Hepatocyte (in vitro differentiated cells): Measurements from ENCODE around the gene LDLRAD3. TPM values are rescaled to one million over a fixed set of nuclear protein-coding genes. Genes with fewer than 3 reads are reported as not detected.

Experiments used
- DNase-seq: peaks from one replicate; pipeline ENCODE4 v3.0.0-alpha.2; 2016; ENCODE audit warnings: low spot score
- H2AFZ ChIP-seq: fragments of 200-600 bp; sonication (generic); 2 replicates; pipeline ENCODE4 v1.6.0; 2016; ENCODE audit warnings: antibody characterized with exemption, mild to moderate bottlenecking
- H3K27ac ChIP-seq: fragments of 200-600 bp; sonication (generic); 2 replicates; pipeline ENCODE4 v1.5.1; 2016; ENCODE audit warnings: mild to moderate bottlenecking
- H3K27me3 ChIP-seq: fragments of 200-600 bp; sonication (generic); 2 replicates; pipeline ENCODE4 v1.6.1; 2016
- H3K36me3 ChIP-seq: fragments of 200-600 bp; sonication (generic); replicated peaks from 2 replicates; pipeline ENCODE4 v1.5.1; 2016; ENCODE audit warnings: low read depth; ENCODE audit not compliant: insufficient read depth
- H3K4me1 ChIP-seq: fragments of 200-600 bp; sonication (generic); 2 replicates; pipeline ENCODE4 v1.5.1; 2016; ENCODE audit warnings: mild to moderate bottlenecking, moderate library complexity; ENCODE audit not compliant: insufficient read depth
- H3K4me2 ChIP-seq: fragments of 200-600 bp; sonication (generic); 2 replicates; pipeline ENCODE4 v1.6.0; 2016
- H3K4me3 ChIP-seq: fragments of 200-600 bp; sonication (generic); 2 replicates; pipeline ENCODE4 v1.5.1; 2016; ENCODE audit warnings: mild to moderate bottlenecking
- H3K79me2 ChIP-seq: fragments of 200-600 bp; sonication (generic); 2 replicates; pipeline ENCODE4 v1.6.0; 2017; ENCODE audit warnings: mild to moderate bottlenecking
- H3K9me2 ChIP-seq: fragments of 200-600 bp; sonication (generic); replicated peaks from 2 replicates; pipeline ENCODE4 v1.6.0; 2017; ENCODE audit warnings: mild to moderate bottlenecking; ENCODE audit not compliant: insufficient read depth
- H3K9me3 ChIP-seq: fragments of 200-600 bp; sonication (generic); 2 replicates; pipeline ENCODE4 v1.5.1; 2016; ENCODE audit warnings: low read depth, mild to moderate bottlenecking
- H4K20me1 ChIP-seq: fragments of 200-600 bp; sonication (generic); 2 replicates; pipeline ENCODE4 v1.6.0; 2016; ENCODE audit warnings: mild to moderate bottlenecking; ENCODE audit not compliant: insufficient read depth, poor library complexity, severe bottlenecking
- EZH2 ChIP-seq: fragments of 200-600 bp; sonication (generic); IDR thresholded peaks from 2 replicates; pipeline ENCODE4 v1.6.1; 2016; ENCODE audit warnings: antibody characterized with exemption, mild to moderate bottlenecking, borderline replicate concordance
- EZH2phosphoT487 ChIP-seq: fragments of 200-600 bp; sonication (generic); IDR thresholded peaks from one replicate; pipeline ENCODE4 v1.6.1; 2018; ENCODE audit warnings: antibody characterized with exemption, mild to moderate bottlenecking, low read depth, moderate library complexity; ENCODE audit not compliant: unreplicated experiment, severe bottlenecking
- WGBS: methylation state at CpG from one replicate; pipeline ENCODE4 v1.1.6; 2016; ENCODE audit warnings: low lambda C conversion rate; ENCODE audit errors: missing lambda C conversion rate; 5-methylcytosine and 5-hydroxymethylcytosine counted together
- polyA plus RNA-seq: library from polyadenylated mRNA; unstranded; fragments of >200 nt; fragmentation: Nextera tagmentation; extraction: Ambion mirVana; gene quantifications from 2 replicates; pipeline ENCODE4 v1.2.1, GENCODE V29; 2016
- total RNA-seq: library from RNA; depleted of rRNA; stranded (reverse); fragments of >200 nt; gene quantifications from 2 replicates; pipeline ENCODE4 v1.2.3, GENCODE V29; 2014
- TF ChIP-seq, protein P1 (sequence below): fragments of 200-600 bp; sonication (generic); IDR thresholded peaks from 2 replicates; pipeline ENCODE4 v1.5.1; 2016; ENCODE audit warnings: antibody characterized with exemption, mild to moderate bottlenecking; ENCODE audit not compliant: poor library complexity

LDLRAD3 gene
- total and polyA plus RNA-seq, 2 experiments from 2014 or later = 12.2 TPM

DNA sequence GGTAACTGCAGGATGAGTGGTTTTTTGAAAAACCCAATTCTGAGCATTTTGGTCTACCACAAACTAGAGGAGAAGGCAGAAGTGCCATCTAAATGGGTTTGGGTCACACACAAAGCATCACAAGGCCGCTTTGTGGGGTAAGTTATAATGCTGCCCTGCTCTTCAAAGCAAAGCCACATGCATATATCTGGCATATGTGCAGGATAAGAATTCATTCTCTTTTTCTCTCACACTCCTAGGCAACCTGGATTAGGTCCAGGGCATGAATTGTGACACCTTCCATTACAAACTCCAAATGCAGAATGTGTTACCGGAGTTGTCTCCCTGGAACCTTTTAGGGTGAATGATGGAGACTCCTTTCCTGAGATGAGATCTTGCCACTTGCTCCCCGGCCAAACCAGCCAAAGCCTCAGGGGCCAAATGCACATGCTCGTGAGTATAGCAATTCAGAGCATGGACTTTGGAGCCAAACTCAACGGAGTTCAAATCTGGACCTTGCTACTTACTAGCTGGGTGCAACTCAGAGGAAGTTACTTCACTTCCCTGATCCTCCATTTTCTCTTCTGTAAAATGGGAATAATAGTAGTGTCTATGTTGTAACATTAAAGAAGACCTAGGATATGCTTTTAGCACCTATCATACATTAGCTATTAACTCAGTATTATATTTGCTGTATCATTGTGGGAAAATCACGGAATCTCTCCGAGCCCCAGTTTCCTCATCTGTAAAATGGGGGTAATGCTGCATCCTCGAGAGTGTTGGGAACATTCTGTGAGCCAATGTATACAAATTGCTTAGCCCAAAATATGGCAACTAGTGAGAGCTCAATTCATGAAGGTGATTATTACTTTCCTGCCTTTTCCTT is 248.8 kb downstream of the LDLRAD3 start:
- no peaks in the 10 kb centered on the region for H3K9me3 ChIP-seq
- no peak overlapping the region for H3K4me3 ChIP-seq
- no peaks in the 10 kb centered on the region for H3K9me2 ChIP-seq
- peaks cover 2% of the 10 kb centered on the region for H3K79me2 ChIP-seq
- no peaks in the 10 kb centered on the region for H3K36me3 ChIP-seq
- H3K4me1 ChIP-seq = peaks cover 7% of the 10 kb centered on the region
- no peak for DNase-seq
- no peaks in the 10 kb centered on the region for H4K20me1 ChIP-seq
- no peak overlapping the region for H3K27ac ChIP-seq
- no peak overlapping the region for H3K4me2 ChIP-seq
- TF ChIP-seq EZH2phosphoT487 (no peak), EZH2 (no peak)
- TF ChIP-seq, protein P1, sequence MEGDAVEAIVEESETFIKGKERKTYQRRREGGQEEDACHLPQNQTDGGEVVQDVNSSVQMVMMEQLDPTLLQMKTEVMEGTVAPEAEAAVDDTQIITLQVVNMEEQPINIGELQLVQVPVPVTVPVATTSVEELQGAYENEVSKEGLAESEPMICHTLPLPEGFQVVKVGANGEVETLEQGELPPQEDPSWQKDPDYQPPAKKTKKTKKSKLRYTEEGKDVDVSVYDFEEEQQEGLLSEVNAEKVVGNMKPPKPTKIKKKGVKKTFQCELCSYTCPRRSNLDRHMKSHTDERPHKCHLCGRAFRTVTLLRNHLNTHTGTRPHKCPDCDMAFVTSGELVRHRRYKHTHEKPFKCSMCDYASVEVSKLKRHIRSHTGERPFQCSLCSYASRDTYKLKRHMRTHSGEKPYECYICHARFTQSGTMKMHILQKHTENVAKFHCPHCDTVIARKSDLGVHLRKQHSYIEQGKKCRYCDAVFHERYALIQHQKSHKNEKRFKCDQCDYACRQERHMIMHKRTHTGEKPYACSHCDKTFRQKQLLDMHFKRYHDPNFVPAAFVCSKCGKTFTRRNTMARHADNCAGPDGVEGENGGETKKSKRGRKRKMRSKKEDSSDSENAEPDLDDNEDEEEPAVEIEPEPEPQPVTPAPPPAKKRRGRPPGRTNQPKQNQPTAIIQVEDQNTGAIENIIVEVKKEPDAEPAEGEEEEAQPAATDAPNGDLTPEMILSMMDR = no peak
- H3K27me3 ChIP-seq = no peaks in the 10 kb centered on the region
- H2AFZ ChIP-seq = no peak overlapping the region
- 94% methylated on average over 8 of the region's 8 CpGs for WGBS

GRCh38 chr11:36193290-36193619 is 249.4 kb downstream of the LDLRAD3 start:
- Histone ChIP-seq H3K4me1 (peaks cover 7% of the 10 kb centered on the region), H2AFZ (no peak overlapping the region), H3K36me3 (no peaks in the 10 kb centered on the region), H3K27me3 (no peaks in the 10 kb centered on the region), H3K4me2 (no peak overlapping the region), H3K4me3 (no peak overlapping the region), H3K9me3 (no peaks in the 10 kb centered on the region), H3K27ac (no peak overlapping the region), H4K20me1 (no peaks in the 10 kb centered on the region), H3K79me2 (peaks cover 2% of the 10 kb centered on the region), H3K9me2 (no peaks in the 10 kb centered on the region)
- 92% methylated on average over 6 of the region's 6 CpGs for WGBS
- DNase-seq = no peak
- no peak for TF ChIP-seq EZH2
- no peak for TF ChIP-seq EZH2phosphoT487
- TF ChIP-seq, protein P1 = no peak

DNA sequence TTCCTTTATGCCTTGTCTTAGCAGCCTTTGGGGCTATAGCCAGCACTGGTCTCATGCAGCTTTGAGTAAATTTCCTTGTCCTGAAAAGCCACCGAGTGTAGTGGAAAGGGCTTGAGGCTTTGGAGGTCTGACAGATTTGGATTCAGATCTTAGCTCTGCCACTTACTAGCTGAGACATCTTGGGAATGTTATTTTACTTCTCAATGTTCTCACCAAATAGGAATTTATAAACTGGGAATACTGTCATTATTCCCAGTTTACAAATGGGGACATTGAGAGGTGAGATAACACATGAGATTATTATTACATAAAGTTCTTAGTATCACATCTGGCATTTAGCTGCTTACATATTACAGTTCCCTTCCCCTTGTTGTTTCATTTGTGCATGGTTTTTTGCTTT is 249.9 kb downstream of the LDLRAD3 start:
- Histone ChIP-seq H3K36me3 (no peaks in the 10 kb centered on the region), H3K9me2 (no peaks in the 10 kb centered on the region), H3K27me3 (no peaks in the 10 kb centered on the region), H2AFZ (no peak overlapping the region), H4K20me1 (no peaks in the 10 kb centered on the region), H3K4me3 (no peak overlapping the region), H3K79me2 (peaks cover 2% of the 10 kb centered on the region), H3K4me1 (peaks cover 7% of the 10 kb centered on the region), H3K27ac (no peak overlapping the region), H3K9me3 (no peaks in the 10 kb centered on the region), H3K4me2 (no peak overlapping the region)
- no peak for DNase-seq
- TF ChIP-seq, protein P1 = no peak
- TF ChIP-seq EZH2phosphoT487 (no peak), EZH2 (no peak)
- 79% methylated on average over 1 of the region's 1 CpG for WGBS
